Neural cell (in vitro differentiated cells): ENCODE data around the gene THAP7.

Experiments
- EP300 ChIP-seq: fragments of 450-650 bp; conservative IDR thresholded peaks from 2 replicates; pipeline ENCODE4 v1.6.1; 2014; ENCODE audit warnings: antibody characterized with exemption, mild to moderate bottlenecking, moderate library complexity; ENCODE audit not compliant: poor library complexity, severe bottlenecking
- EZH2 ChIP-seq: fragments of 200-600, 300-800 bp; shearing (Covaris generic), sonication (generic); IDR thresholded peaks from 2 replicates; pipeline ENCODE4 v1.6.1; 2014; ENCODE audit warnings: antibody characterized with exemption, low read length, borderline replicate concordance, mild to moderate bottlenecking; ENCODE audit not compliant: insufficient read depth, poor library complexity, severe bottlenecking
- POLR2AphosphoS5 ChIP-seq: IDR thresholded peaks from 2 replicates; pipeline ENCODE4 v1.6.1; 2012
- SMC3 ChIP-seq: fragments of 450-650 bp; conservative IDR thresholded peaks from 2 replicates; pipeline ENCODE4 v1.6.1; 2014; ENCODE audit warnings: antibody characterized with exemption, mild to moderate bottlenecking, moderate library complexity; ENCODE audit not compliant: poor library complexity
- TAF1 ChIP-seq: IDR thresholded peaks from 2 replicates; pipeline ENCODE4 v1.6.1; 2012; ENCODE audit warnings: low read depth
- TF ChIP-seq, protein P1 (sequence below): fragments of 450-650 bp; IDR thresholded peaks from 2 replicates; pipeline ENCODE4 v1.5.1; 2014; ENCODE audit warnings: antibody characterized with exemption, mild to moderate bottlenecking, moderate library complexity; ENCODE audit not compliant: poor library complexity, severe bottlenecking
- TF ChIP-seq, protein P2 (sequence below): IDR thresholded peaks from 2 replicates; pipeline ENCODE4 v1.6.1; 2012; ENCODE audit warnings: borderline replicate concordance

DNA sequence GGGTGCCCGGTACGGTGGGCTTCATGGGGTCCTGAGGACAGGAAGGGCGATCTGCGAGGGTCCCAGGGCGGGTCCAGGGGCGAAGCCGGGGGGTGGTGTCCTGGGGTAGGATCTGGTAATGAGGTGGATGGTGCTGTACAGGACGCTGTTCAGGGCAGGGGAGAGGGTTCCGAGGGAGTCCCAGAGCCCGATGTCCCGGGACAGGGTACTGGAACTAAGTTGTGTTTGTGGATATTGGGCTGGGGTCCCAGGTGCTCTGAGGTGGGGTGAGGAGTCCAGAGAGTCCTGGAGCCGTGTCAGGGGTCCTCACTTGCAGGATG, 19.4 kb downstream of the THAP7 start:
- TF ChIP-seq, protein P1, sequence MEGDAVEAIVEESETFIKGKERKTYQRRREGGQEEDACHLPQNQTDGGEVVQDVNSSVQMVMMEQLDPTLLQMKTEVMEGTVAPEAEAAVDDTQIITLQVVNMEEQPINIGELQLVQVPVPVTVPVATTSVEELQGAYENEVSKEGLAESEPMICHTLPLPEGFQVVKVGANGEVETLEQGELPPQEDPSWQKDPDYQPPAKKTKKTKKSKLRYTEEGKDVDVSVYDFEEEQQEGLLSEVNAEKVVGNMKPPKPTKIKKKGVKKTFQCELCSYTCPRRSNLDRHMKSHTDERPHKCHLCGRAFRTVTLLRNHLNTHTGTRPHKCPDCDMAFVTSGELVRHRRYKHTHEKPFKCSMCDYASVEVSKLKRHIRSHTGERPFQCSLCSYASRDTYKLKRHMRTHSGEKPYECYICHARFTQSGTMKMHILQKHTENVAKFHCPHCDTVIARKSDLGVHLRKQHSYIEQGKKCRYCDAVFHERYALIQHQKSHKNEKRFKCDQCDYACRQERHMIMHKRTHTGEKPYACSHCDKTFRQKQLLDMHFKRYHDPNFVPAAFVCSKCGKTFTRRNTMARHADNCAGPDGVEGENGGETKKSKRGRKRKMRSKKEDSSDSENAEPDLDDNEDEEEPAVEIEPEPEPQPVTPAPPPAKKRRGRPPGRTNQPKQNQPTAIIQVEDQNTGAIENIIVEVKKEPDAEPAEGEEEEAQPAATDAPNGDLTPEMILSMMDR: no peak
- TF ChIP-seq EP300: no peak
- no peak for TF ChIP-seq EZH2
- TF ChIP-seq, protein P2, sequence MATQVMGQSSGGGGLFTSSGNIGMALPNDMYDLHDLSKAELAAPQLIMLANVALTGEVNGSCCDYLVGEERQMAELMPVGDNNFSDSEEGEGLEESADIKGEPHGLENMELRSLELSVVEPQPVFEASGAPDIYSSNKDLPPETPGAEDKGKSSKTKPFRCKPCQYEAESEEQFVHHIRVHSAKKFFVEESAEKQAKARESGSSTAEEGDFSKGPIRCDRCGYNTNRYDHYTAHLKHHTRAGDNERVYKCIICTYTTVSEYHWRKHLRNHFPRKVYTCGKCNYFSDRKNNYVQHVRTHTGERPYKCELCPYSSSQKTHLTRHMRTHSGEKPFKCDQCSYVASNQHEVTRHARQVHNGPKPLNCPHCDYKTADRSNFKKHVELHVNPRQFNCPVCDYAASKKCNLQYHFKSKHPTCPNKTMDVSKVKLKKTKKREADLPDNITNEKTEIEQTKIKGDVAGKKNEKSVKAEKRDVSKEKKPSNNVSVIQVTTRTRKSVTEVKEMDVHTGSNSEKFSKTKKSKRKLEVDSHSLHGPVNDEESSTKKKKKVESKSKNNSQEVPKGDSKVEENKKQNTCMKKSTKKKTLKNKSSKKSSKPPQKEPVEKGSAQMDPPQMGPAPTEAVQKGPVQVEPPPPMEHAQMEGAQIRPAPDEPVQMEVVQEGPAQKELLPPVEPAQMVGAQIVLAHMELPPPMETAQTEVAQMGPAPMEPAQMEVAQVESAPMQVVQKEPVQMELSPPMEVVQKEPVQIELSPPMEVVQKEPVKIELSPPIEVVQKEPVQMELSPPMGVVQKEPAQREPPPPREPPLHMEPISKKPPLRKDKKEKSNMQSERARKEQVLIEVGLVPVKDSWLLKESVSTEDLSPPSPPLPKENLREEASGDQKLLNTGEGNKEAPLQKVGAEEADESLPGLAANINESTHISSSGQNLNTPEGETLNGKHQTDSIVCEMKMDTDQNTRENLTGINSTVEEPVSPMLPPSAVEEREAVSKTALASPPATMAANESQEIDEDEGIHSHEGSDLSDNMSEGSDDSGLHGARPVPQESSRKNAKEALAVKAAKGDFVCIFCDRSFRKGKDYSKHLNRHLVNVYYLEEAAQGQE: no peak
- TF ChIP-seq SMC3: no peak
- no peak for TF ChIP-seq POLR2AphosphoS5
- no peak for TF ChIP-seq TAF1
